Heart right ventricle (tissue), 16 donors: ENCODE measurements around the gene ORC4. TPM values are rescaled to one million over a fixed set of nuclear protein-coding genes. Genes with fewer than 3 reads are reported as not detected.

Source experiments
- ATAC-seq, 8 donors: fragments of 200-7000 bp; cut with Tn5 transposase; one replicate each; pipeline ENCODE4 v1.9.1; 2020; ENCODE audit warnings: mild to moderate bottlenecking in 8 of 8, moderate library complexity in 8 of 8, moderate number of reproducible peaks in 1 of 8
- DNase-seq, 2 donors: peaks; one replicate each; pipeline ENCODE4 v3.0.0-alpha.2; 2020
- H3K27ac ChIP-seq, 10 donors: fragments of 200-600 bp; sonication (generic) in 2 of 10; one replicate each; pipeline versions ENCODE4 v1.5.0 to v1.8.0; 2020 to 2022; ENCODE audit warnings: mild to moderate bottlenecking in 3 of 10
- H3K27me3 ChIP-seq, 7 donors: fragments of 200-600 bp; one replicate each; pipeline ENCODE4 v1.8.0; 2021 to 2022; ENCODE audit warnings: mild to moderate bottlenecking in 2 of 7
- H3K36me3 ChIP-seq, 9 donors: fragments of 200-600 bp; sonication (generic) in 1 of 9; one replicate each; pipeline versions ENCODE4 v1.5.0 to v1.8.0; 2020 to 2022; ENCODE audit warnings: mild to moderate bottlenecking in 2 of 9
- H3K4me1 ChIP-seq, 9 donors: fragments of 200-600 bp; sonication (generic) in 1 of 9; one replicate each; pipeline versions ENCODE4 v1.5.0 to v1.8.0; 2020 to 2022; ENCODE audit warnings: mild to moderate bottlenecking in 4 of 9
- H3K4me3 ChIP-seq, 10 donors: fragments of 200-600 bp; sonication (generic) in 2 of 10; one replicate each; pipeline versions ENCODE4 v1.5.0 to v1.8.0; 2020 to 2022; ENCODE audit warnings: mild to moderate bottlenecking in 7 of 10, moderate library complexity in 2 of 10
- H3K9me3 ChIP-seq, 11 donors: fragments of 200-600 bp in 10 of 11; sonication (generic) in 2 of 11; one replicate each; pipeline versions ENCODE4 v1.5.0 to v1.8.0; 2013 to 2022; ENCODE audit warnings: mild to moderate bottlenecking in 2 of 11, control low read depth in 1 of 11, moderate library complexity in 1 of 11
- WGBS, 2 donors: extraction: QIAGEN DNeasy Blood & Tissue Kit; methylation state at CpG; one replicate each; pipeline ENCODE4 v1.1.7; 2013; ENCODE audit warnings: inconsistent platforms in 1 of 2; 5-methylcytosine and 5-hydroxymethylcytosine counted together
- intact Hi-C, 10 donors: fragments of 100-400 bp; cut with DNase I; formaldehyde crosslinking; loops; one replicate each; pipeline versions ENCODE4 v1.11.1 to v1.14.2; 2022
- long read RNA-seq, 3 donors: library from polyadenylated mRNA; unstranded; transcript quantifications; one replicate each; pipeline ENCODE4 v2.0.0, GENCODE V29; 2020 to 2021
- polyA plus RNA-seq, 2 donors: library from polyadenylated mRNA; stranded (reverse); fragments of 200-250 nt; gene quantifications; one replicate each; pipeline ENCODE4 v1.2.3, GENCODE V29; 2013
- total RNA-seq, 10 donors: library from RNA; stranded (reverse); fragmentation: NEBNext Ultra II Directional in 3 of 10; extraction: Animal tissue kit (Norgen Biotek cat#: 25700) in 3 of 10; gene quantifications; one replicate each; pipeline versions ENCODE4 v1.2.1 to v1.2.4, GENCODE V29; 2021 to 2023
- TF ChIP-seq, protein P1 (sequence below), 9 donors: fragments of 200-600 bp; sonication (generic) in 2 of 9; IDR thresholded peaks; one replicate each; pipeline versions ENCODE4 v1.5.0 to v1.8.0; 2021 to 2022; ENCODE audit warnings: antibody characterized with exemption in 9 of 9, mild to moderate bottlenecking in 5 of 9, moderate library complexity in 1 of 9
- donor health status: Arrhythmogenic right ventricular cardiomyopathy.
- donor health status: ischemic (EF 13 %, LVEDD 7.1; RV severe dilation, severe dysfunction).
- donor health status: healthy with polysubstance abuse.
- donor health status: DM: no; HTN: yes; CAD: no.
- donor health status: DM: no; HTN: no; CAD: no.
- donor health status: ischemic (EF 25% LVEDD 6.9; RV normal size, moderate dysfunction).
- donor health status: ischemic (EF 25% LVEDD 5.7; RV mildly dilated, moderate dysfunction).
- donor health status: healthy.
- donor health status: DM: yes; HTN: yes; CAD: no.
- donor health status: Ischemic cardiomyopathy.
- donor health status: ischemic (EF 35%, LVEDD 5.7; RV mildly dilated, moderate dysfunction).
- donor health status: nonischemic (EF 11% LVEDD 7.7; RV severe dilation, severe dysfunction).
- donor health status: DM: yes; HTN: yes; CAD: no.
- donor health status: PGD.
- donor health status: ischemic (EF 29% LVEDD 5.4; RV normal size, mild dysfunction).
- donor health status: nonischemic (EF 23%, LVEDD 6.1; RV moderate dilation, normal function).

The ORC4 gene
- total RNA-seq = 10 to 100 TPM; 33.8 to 51.7 (median 39.2) TPM
- polyA plus RNA-seq = 10 to 100 TPM in 1 of 2 donors, 1 to 10 TPM in 1; 8.4 to 13.5 TPM
- long read RNA-seq, donor 1, full-length matches to known transcripts = 16 of 27 reads
- long read RNA-seq, donor 1, partial matches to known transcripts = 0 of 27 reads
- long read RNA-seq, donor 1, other reads (novel, unspliced or antisense) = 11 of 27 reads
- long read RNA-seq, donor 2, full-length matches to known transcripts = 23 of 29 reads
- long read RNA-seq, donor 2, partial matches to known transcripts = 0 of 29 reads
- long read RNA-seq, donor 2, other reads (novel, unspliced or antisense) = 6 of 29 reads
- long read RNA-seq, donor 3, full-length matches to known transcripts = 44 of 62 reads
- long read RNA-seq, donor 3, partial matches to known transcripts = 1 of 62 reads
- long read RNA-seq, donor 3, other reads (novel, unspliced or antisense) = 17 of 62 reads

- TF ChIP-seq, protein P1, sequence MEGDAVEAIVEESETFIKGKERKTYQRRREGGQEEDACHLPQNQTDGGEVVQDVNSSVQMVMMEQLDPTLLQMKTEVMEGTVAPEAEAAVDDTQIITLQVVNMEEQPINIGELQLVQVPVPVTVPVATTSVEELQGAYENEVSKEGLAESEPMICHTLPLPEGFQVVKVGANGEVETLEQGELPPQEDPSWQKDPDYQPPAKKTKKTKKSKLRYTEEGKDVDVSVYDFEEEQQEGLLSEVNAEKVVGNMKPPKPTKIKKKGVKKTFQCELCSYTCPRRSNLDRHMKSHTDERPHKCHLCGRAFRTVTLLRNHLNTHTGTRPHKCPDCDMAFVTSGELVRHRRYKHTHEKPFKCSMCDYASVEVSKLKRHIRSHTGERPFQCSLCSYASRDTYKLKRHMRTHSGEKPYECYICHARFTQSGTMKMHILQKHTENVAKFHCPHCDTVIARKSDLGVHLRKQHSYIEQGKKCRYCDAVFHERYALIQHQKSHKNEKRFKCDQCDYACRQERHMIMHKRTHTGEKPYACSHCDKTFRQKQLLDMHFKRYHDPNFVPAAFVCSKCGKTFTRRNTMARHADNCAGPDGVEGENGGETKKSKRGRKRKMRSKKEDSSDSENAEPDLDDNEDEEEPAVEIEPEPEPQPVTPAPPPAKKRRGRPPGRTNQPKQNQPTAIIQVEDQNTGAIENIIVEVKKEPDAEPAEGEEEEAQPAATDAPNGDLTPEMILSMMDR (IDR thresholded peaks at IDR 0.05) = peak in 8 of 9 donors; percentile 13 to 62 (median 36)
- intact Hi-C loops = no loop called here
- peak; percentile 97 to 99 (median 98) for ATAC-seq
- DNase-seq = peak; percentile 96 to 100
- peak within 1 kb of the TSS; percentile 14 to 97 (median 94) for H3K27ac ChIP-seq
- H3K4me1 ChIP-seq = peaks cover 3 to 59% (median 45%) of the 10 kb centered on the region in 9 donors
- peaks cover 0 to 5% (median 0%) of the 10 kb centered on the region in 9 donors for H3K36me3 ChIP-seq
- peak within 1 kb of the TSS; percentile 70 to 99 (median 84) for H3K4me3 ChIP-seq
- 0% methylated on average over 52 of the region's 52 CpGs for WGBS, 2 donors
- no peaks in the 10 kb centered on the region for H3K9me3 ChIP-seq
- H3K27me3 ChIP-seq = no peaks in the 10 kb centered on the region
These were observed at the start of gene ORC4 for GRCh38 chr2:148020111-148021058. Gene ORC4 (minus strand): TSS chr2:148020737. CDS start chr2:147975958, 44,779 bp downstream.

- no peak for ATAC-seq
- DNase-seq = no peak
- H3K36me3 ChIP-seq = no peaks in the 10 kb centered on the region
- peaks cover 0 to 4% (median 0%) of the 10 kb centered on the region in 9 donors for H3K4me1 ChIP-seq
- no peak overlapping the region for H3K27ac ChIP-seq
- no peaks in the 10 kb centered on the region for H3K27me3 ChIP-seq
- intact Hi-C loops = no loop called here
- TF ChIP-seq, protein P1 (IDR thresholded peaks at IDR 0.05) = no peak
- H3K4me3 ChIP-seq = no peak overlapping the region
- H3K9me3 ChIP-seq = no peaks in the 10 kb centered on the region
- 94 to 97% methylated on average over 1 of the region's 1 CpG for WGBS, 2 donors
These were observed 47.3 kb upstream of the ORC4 start for GRCh38 chr2:148067801-148068200.

GRCh38 chr2:148065936-148066335 is 45.4 kb upstream of the ORC4 start:
- Histone ChIP-seq H3K36me3 (no peaks in the 10 kb centered on the region), H3K27ac (no peak overlapping the region), H3K27me3 (no peaks in the 10 kb centered on the region), H3K4me3 (no peak overlapping the region), H3K4me1 (peaks cover 0 to 4% (median 0%) of the 10 kb centered on the region in 9 donors), H3K9me3 (no peaks in the 10 kb centered on the region)
- DNase-seq (no peak), ATAC-seq (no peak)
- WGBS, 2 donors = 94 to 97% methylated on average over 6 of the region's 6 CpGs
- intact Hi-C loops = no loop called here
- TF ChIP-seq, protein P1 (IDR thresholded peaks at IDR 0.05) = no peak

DNA sequence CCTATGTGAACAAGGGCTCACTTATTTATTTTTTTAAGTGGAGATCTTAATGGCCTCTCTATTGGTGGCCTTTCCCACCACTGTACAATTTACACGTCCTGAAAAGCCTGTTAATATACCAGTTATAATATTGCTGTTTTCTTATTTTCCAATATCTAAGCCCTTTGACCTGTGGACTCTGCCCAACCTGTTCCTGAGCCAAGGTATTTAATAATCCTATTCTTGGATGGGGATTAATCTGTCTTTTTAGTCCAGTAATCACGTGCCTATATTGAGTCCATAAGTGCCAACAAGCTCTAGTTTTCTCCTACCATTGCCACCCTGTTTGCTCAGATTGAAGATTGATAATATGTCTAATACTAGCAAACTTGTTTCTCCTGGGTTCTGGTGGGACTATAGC is 43.1 kb upstream of the ORC4 start:
- H3K27ac ChIP-seq = no peak overlapping the region
- no peaks in the 10 kb centered on the region for H3K27me3 ChIP-seq
- WGBS, 2 donors = 81 to 89% methylated on average over 2 of the region's 2 CpGs
- DNase-seq (no peak), ATAC-seq (no peak)
- intact Hi-C loops = no loop called here
- no peak overlapping the region for H3K4me3 ChIP-seq
- TF ChIP-seq, protein P1 (IDR thresholded peaks at IDR 0.05) = no peak
- peaks cover 0 to 4% (median 0%) of the 10 kb centered on the region in 9 donors for H3K4me1 ChIP-seq
- no peaks in the 10 kb centered on the region for H3K36me3 ChIP-seq
- H3K9me3 ChIP-seq = no peaks in the 10 kb centered on the region
